Dermis blood vessel endothelial cell (primary cell): ENCODE data around the gene TGFBR1. TPM values are rescaled to one million over a fixed set of nuclear protein-coding genes. Genes with fewer than 3 reads are reported as not detected.

Source experiments
- DNase-seq: peaks from one replicate; pipeline ENCODE4 v3.0.0; 2010
- total RNA-seq: library from RNA; depleted of rRNA; stranded (reverse); fragments of >200 nt; gene quantifications from 2 replicates; pipeline ENCODE4 v1.2.3, GENCODE V29; 2014

Gene TGFBR1
- total RNA-seq, 1 donor from 2014 or later: 18.4 TPM

DNA sequence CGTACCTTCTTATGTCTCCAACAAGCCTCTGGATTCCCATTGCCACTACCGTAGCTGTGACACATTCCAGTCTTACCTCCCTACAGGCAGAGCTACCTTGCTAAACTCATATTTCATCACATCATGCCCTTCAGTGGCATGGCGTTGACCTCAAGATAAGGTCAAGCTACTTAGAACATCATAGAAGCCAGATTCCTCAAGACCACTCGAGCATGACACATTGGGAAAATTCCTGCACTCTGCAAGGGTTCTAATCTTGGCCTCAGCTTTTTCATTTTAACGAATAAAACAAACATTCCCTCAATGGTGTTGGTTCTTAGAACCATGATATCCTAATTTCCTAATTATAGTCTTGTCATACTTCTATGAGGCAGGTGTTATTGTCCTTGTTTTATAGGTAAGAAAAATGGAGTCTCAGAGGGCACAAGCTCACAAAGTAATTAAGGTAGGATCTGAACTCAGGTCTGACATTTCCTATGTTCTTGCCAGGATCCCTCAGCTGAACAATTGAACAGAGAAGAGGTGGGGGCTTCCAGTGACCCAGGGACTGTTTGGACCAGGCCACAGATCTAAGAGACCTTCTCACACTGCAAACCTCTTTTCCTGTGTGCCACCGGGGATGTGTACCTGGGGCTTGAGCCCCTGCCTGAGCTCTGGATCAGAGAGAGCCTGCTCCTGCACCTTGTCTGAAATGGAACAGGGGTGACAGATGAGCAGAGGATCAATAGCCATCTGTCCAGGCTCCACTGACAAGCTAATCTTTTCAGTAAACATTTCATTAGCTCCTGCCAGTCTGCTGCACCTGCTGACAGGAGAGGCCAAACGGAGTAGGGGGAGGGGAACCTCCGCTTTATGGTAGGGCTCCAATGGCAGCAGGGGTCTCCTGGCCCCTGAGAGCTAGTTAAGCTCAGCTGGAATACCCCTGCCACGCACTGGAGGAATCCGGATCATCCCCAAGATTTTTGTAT, 67.5 kb downstream of the TGFBR1 start:
- no peak for DNase-seq

DNA sequence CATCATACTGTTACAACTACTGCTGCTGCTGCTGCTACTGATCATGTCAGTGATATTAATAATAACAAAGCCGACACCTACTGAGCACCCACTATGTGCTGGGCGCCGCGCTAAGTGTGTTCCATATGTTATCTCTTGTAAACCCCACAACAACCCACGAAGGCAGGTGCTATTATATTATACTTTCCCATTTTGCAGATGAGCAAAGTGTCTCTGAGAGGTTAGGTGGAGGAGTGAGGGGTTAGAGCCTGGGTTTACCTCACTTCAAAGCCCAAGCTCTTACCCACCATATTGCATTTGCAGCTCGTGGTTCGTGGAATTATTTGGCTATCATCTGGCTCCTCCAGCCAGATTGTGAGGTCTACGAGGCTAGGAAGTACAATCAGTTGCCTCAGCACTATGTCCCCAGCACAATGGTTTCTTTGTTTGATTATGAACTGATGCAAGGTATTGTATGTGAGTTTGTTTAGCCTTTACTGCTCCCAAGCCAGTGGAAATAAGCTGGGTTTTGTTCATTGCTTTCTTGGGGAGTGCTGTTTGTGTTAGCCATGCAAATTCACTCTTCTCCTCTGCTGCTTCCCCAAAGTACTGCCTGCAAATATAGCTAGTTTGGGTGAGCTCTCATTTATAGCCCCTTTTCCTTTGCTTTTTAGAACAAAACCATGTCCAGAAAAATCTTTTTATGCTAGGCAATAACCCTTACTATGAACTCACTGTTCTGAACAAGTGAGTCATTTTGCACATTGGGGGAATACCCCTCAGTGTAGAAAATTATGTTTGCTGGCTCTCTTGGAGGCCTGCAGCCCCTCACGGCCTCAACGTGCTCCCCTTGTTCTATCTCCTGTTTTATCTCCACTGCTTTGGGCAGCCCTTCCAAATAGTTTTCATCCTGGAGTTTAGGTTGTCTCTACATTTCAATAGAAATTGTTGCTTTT, 68.9 kb downstream of the TGFBR1 start:
- DNase-seq: no peak

DNA sequence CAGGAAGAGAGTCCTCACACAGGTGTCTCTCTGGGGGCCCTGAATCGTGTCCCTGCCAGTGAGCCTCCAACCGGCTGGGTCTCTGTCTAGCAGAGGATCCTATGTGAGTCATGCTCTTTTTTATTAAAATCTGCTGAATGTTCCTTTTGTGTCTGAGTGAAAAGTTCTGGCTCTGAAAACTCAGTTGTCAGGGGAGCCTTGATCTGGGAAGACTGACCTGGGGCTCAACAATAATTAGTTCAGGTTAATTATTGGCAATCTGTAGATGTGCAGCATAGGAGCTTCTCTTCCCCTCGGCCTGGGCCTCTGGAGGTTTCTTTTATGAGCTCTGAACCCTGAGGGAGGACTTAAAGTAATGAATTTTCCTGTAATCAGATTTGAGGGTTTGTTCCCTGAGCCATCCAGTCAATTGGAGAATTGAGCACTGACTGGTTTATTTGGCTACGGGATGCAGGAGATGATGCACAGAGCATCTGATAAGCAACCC, 71.7 kb downstream of the TGFBR1 start:
- no peak for DNase-seq

DNA sequence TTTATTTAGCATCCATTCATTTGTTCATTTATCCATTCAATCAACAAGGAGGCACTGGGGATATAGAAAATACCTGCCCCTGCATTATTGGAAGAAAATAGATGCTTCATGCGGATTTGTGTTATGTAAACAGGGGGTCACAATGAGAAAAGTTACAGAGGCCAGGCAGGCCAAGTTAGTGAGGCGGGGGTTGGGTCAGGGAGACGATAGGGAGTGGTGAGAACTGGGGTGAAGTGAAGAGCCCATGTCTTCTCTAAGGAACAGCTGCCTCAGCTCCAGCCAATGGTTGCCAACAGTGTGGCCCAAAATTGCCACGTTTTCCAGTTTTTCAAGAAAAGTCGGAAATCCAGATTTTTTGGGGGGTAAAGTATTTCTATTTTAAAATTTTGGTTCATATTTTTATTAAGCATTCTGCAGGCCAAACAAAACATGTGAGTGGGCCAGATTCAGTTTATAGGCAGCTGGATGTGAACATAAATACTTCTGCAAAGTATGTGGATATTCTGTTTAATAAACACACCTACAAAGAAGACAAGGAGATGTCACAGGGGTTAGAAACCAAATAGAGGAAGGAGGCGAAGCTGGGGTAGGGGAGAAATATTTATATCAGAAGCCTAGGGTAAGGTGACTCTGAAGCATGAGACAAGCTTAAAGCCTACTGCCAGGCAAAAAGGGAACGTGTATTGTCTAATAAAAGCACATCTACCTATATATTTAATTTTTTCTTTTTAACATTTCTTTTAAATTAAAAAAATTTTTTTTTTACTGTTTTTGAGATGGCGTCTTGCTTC, 72.9 kb downstream of the TGFBR1 start:
- DNase-seq: no peak

DNA sequence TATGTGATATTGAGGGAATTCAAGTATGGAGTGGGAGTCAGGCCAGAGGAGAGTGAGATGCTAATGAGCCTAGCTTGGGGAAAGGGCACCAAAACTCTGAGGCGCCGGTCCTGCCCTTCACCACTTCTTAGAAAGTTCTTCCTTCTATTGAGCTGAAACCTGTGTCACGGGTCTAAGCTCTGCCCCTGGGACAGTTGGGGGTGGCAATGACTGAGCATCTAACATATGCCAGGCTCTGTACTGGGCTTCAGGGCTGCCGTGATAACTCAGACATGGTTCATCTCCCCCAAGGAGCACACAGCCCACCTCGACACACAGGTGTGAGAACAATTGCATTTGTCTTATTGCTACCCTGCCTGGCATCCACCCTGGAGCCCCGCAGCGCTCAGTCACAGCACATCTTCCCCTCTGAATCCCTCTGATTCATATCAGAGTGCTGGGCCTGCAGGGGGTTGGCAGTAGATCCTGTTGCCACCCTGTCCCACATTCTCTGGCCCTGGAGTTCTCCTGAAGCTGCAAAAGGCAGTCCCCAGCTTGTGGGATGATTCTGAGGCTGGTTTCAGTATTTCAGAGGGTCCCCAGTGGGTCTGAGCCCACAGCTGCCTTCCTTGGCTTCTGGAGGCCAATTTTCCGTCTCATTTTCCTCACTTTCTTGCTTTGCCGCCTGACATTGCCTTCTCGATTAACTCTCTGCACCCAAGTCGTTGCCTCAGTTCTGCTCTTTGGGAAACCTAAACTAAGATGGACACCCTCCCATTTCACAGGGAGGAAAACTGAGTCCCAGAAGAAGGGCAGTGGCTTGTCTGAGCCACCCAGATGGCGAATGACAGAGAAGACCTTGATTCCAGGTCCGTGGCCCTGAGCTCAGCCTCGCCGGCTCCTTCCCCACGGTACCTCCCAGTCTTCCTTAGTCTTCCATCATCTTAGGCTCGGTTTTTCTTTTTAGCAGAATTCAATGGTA, 74.3 kb downstream of the TGFBR1 start:
- DNase-seq: no peak

DNA sequence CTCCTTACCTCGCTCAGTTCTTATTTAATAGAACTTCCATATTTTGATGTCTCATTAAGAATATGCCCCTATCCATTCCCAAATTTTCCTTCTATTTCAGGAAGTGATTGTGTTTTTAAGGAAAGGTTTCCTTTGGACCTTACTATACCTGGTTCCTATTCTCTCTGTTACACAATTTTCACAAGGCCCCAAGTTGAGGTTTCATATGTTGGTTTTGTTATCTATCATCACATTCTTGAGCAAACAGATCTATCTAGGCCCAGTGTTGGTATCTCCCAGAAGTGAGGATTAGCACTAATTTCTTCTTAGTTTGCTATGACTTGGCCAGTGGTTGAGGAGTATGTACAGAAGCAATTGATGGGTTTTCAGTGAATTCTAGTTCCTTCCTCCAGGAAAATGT, 75.3 kb downstream of the TGFBR1 start:
- no peak for DNase-seq

GRCh38 chr9:99180662-99181061, 75.7 kb downstream of the TGFBR1 start:
- no peak for DNase-seq

GRCh38 chr9:99181206-99181605, 76.3 kb downstream of the TGFBR1 start:
- no peak for DNase-seq

DNA sequence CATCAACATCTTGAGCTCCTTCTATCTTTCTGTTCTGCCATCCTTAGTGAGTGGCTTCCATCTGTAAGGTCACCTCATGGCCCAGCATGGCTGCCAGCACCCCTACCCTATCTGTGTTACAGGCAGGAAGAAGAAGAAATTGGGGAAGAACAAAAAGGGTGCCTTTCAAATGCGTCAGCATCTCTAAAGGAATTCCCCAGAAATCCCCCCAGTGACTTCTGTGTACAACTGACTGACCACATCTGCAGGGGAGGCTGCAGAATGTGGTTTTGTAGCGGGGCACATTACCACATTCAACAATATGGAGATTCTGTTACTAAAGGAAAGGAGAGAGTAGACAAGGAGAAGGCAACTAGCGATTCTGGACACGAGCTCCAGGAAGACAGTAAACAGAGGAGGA, 76.7 kb downstream of the TGFBR1 start:
- DNase-seq: no peak

DNA sequence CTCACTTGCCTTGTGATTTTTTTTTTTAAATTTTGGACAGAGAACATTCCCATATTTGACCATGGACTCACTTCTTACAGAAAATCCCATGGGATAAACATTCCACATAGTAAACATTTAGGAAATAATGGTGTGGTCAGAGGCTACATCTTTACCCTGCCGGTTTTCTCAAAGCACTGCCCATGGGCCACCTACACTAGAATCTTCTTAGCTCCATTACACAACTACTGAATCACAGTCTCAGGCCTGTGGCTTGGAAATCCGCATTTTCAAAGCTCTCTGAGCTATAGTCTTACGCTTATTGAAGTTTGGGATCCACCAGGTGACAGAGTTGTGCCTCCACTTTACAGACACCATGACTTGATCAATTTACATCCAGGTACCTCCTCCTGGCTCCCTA, 77.4 kb downstream of the TGFBR1 start:
- no peak for DNase-seq

GRCh38 chr9:99183616-99184015, 78.7 kb downstream of the TGFBR1 start:
- no peak for DNase-seq

GRCh38 chr9:99184110-99184474, 79.2 kb downstream of the TGFBR1 start:
- no peak for DNase-seq

GRCh38 chr9:99184475-99185347, 79.8 kb downstream of the TGFBR1 start:
- DNase-seq: peak; percentile 97

DNA sequence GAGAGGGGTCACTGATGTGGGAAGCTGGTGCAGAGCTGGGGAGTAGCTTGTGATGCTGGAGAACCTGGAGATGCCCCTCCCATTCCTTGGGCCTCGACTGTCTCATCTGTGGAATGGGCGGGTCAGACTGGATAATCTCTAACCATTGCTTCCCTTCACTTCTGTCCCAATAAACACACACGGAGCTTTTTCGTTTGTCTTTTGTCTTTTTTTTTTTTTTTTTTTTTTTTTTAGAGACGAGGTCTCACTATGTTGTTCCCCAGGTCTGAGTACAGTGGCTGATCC, 80.4 kb downstream of the TGFBR1 start:
- no peak for DNase-seq

GRCh38 chr9:99185934-99186333, 81.0 kb downstream of the TGFBR1 start:
- DNase-seq: no peak

GRCh38 chr9:99187311-99187710, 82.4 kb downstream of the TGFBR1 start:
- no peak for DNase-seq

- no peak for DNase-seq
These were observed 84.3 kb downstream of the TGFBR1 start for GRCh38 chr9:99189186-99189585.

DNA sequence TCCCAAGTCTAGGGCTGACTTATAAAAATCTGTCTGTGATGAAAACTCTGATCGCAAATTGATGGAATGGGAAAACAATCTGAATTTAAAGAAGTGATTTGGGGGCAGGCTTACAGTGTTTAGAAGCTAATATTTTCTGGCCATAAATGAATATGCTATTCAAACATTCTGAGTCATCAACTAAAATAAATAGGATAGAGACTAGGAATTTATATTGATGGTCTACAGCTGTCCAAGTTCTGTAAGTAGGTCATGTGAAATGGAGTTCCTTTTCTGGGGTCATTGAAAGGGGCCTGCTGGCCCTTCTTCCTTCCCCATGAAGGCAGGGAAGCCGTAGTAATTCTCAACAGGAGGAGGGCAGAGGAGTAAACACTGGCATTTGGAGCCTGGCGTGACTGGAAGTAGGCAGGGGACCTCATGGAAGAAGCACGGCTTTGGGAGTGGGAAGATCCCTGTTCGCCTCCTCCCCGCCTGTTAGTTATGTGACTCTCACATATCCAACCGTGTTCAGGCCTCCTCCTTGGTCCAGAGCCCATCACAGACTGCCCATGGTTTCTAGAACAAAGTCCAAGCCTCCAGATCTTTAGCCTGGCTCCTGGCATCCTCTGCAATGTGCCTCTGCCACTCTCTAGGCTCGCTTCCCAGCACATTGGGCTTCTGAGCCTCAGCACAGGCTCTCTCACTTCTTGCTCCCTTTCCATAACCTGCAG, 85.1 kb downstream of the TGFBR1 start:
- DNase-seq: no peak

- DNase-seq: no peak
These were observed 85.8 kb downstream of the TGFBR1 start for GRCh38 chr9:99190597-99191283.
